H1 (cell line): ENCODE measurements around the gene PRR5L.
A peak's percentile ranks its signal among the peaks of the same experiment; 100 is the strongest.

Source experiments
- CEBPB ChIP-seq: IDR thresholded peaks from 2 replicates; pipeline ENCODE4 v1.6.1; 2012; ENCODE audit warnings: low read depth, low read length
- CHD1 ChIP-seq: IDR thresholded peaks from 2 replicates; pipeline ENCODE4 v1.6.1; 2012; ENCODE audit warnings: low read depth, low read length, improper control_type of control experiment
- EZH2 ChIP-seq: fragments of 200-600 bp; sonication (generic); IDR thresholded peaks from 2 replicates; pipeline ENCODE4 v1.7.1; 2012; ENCODE audit warnings: low read depth, mild to moderate bottlenecking, moderate library complexity, low read length, inconsistent platforms; ENCODE audit not compliant: severe bottlenecking
- NRF1 ChIP-seq: IDR thresholded peaks from 2 replicates; pipeline ENCODE4 v1.6.1; 2011; ENCODE audit warnings: mild to moderate bottlenecking, low read depth, low read length, improper control_type of control experiment
- POLR2AphosphoS5 ChIP-seq: IDR thresholded peaks from 2 replicates; pipeline ENCODE4 v1.6.1; 2011; ENCODE audit warnings: low read depth, low read length
- RFX5 ChIP-seq: IDR thresholded peaks from 2 replicates; pipeline ENCODE4 v1.6.1; 2011; ENCODE audit warnings: low read depth, low read length, improper control_type of control experiment, borderline replicate concordance
- RNF2 ChIP-seq: fragments of 200-900, 300-1000 bp; sonication (generic); IDR thresholded peaks from 2 replicates; pipeline ENCODE4 v1.7.1; 2016; ENCODE audit warnings: borderline replicate concordance, low read depth, mild to moderate bottlenecking, antibody characterized with exemption, low read length; ENCODE audit not compliant: poor library complexity, severe bottlenecking; ENCODE audit errors: missing control alignments
- SP2 ChIP-seq: IDR thresholded peaks from 2 replicates; pipeline ENCODE4 v1.6.1; 2012; ENCODE audit warnings: mild to moderate bottlenecking, low read length, inconsistent platforms
- TBP ChIP-seq: IDR thresholded peaks from 2 replicates; pipeline ENCODE4 v1.6.1; 2011; ENCODE audit warnings: low read depth, low read length, improper control_type of control experiment
- TEAD4 ChIP-seq: IDR thresholded peaks from 2 replicates; pipeline ENCODE4 v1.6.1; 2012; ENCODE audit warnings: low read depth, low read length, inconsistent platforms, mixed read lengths
- YY1 ChIP-seq: IDR thresholded peaks from 2 replicates; pipeline ENCODE4 v1.6.1; 2011; ENCODE audit warnings: low read depth, mild to moderate bottlenecking, low read length
- TF ChIP-seq, protein P1 (sequence below): IDR thresholded peaks from 2 replicates; pipeline ENCODE4 v1.6.1; 2012; ENCODE audit warnings: inconsistent platforms
- TF ChIP-seq, protein P2 (sequence below), 3 experiments: IDR thresholded peaks; 1 replicate in 2 of 3; 2 replicates in 1 of 3; pipeline versions ENCODE4 v1.5.1 to v1.6.1; 2011; ENCODE audit warnings: low read length in 3 of 3, mild to moderate bottlenecking in 3 of 3, inconsistent platforms in 2 of 3, low read depth in 1 of 3, moderate library complexity in 1 of 3; ENCODE audit not compliant: insufficient read depth in 1 of 3; ENCODE audit errors: control extremely low read depth in 1 of 3
- TF ChIP-seq, protein P3 (sequence below): IDR thresholded peaks from 2 replicates; pipeline ENCODE4 v1.6.1; 2012; ENCODE audit warnings: inconsistent platforms

DNA sequence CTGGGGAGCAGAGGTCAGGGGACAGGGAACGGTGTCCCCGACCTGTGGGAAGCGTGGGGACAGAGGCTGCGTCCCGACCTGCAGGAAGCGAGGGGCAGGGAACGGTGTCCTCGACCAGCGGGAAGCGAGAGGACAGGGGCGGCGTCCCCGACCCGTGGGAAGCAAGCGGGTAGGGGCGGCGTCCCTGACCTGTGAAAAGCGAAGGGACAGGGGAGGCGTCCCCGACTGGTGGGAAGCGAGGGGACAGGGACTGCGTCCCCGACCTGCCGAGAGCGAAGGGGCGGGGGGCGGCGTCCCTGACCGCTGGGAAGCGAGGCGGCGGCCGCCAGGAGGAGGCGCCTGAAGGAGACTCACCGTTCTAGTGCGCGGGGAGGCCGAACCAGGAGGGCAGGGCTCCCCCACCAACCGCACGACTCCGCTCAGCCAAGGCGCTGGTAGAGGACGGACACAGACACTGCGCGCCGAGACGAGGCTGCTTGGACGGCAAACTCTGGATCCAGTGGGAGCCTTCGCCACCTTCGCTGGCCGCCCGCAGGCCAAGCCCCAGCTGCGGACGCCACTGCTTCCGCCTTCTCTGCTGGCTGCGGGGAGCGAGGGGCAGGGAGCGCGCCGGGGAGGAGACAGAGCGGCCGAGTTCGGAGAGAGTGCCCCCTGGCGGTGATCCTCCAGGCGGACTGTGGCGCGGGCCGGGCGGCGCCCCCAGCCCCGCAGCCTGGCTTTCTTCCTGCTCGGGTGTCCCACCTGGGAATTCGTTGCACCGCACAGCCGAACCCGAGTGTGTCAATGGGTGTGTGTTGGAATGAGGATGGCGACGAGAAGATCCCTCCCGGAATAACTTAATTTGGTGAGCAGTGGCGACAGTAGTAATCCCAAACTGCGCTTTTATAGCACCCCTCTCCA, 213.9 kb downstream of the PRR5L start, which contains the start of gene TRAF6:
- TF ChIP-seq, protein P1, sequence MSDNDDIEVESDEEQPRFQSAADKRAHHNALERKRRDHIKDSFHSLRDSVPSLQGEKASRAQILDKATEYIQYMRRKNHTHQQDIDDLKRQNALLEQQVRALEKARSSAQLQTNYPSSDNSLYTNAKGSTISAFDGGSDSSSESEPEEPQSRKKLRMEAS, result peak; percentile 69
- TF ChIP-seq RFX5 (no peak), EZH2 (peak; percentile 20), SP2 (peak; percentile 75; the same call in 1 of the 2 replicates), NRF1 (no peak), CHD1 (no peak), RNF2 (no peak), TEAD4 (no peak), POLR2AphosphoS5 (peak; percentile 93), TBP (peak; percentile 80), CEBPB (no peak), YY1 (peak; percentile 47; the same call in 1 of the 2 replicates)
- TF ChIP-seq, protein P2, sequence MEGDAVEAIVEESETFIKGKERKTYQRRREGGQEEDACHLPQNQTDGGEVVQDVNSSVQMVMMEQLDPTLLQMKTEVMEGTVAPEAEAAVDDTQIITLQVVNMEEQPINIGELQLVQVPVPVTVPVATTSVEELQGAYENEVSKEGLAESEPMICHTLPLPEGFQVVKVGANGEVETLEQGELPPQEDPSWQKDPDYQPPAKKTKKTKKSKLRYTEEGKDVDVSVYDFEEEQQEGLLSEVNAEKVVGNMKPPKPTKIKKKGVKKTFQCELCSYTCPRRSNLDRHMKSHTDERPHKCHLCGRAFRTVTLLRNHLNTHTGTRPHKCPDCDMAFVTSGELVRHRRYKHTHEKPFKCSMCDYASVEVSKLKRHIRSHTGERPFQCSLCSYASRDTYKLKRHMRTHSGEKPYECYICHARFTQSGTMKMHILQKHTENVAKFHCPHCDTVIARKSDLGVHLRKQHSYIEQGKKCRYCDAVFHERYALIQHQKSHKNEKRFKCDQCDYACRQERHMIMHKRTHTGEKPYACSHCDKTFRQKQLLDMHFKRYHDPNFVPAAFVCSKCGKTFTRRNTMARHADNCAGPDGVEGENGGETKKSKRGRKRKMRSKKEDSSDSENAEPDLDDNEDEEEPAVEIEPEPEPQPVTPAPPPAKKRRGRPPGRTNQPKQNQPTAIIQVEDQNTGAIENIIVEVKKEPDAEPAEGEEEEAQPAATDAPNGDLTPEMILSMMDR (IDR thresholded peaks at IDR 0.05; ENCODE audit: control extremely low read depth in 1 of 3, insufficient read depth in 1 of 3, low read depth in 1 of 3, low read length in 3 of 3), result peak; percentile 75 to 87 (median 85)
- TF ChIP-seq, protein P3, sequence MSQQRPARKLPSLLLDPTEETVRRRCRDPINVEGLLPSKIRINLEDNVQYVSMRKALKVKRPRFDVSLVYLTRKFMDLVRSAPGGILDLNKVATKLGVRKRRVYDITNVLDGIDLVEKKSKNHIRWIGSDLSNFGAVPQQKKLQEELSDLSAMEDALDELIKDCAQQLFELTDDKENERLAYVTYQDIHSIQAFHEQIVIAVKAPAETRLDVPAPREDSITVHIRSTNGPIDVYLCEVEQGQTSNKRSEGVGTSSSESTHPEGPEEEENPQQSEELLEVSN, result no peak
